Heart left ventricle (tissue), 16 donors: ENCODE results near the gene HOXA9. TPM values are rescaled to one million over a fixed set of nuclear protein-coding genes. Genes with fewer than 3 reads are reported as not detected.
A peak's percentile ranks its signal among the peaks of the same experiment; 100 is the strongest.

Experiments used
- ATAC-seq, 4 donors: fragments of 200-7000 bp; cut with Tn5 transposase; one replicate each; pipeline ENCODE4 v1.9.1; 2020 to 2022; ENCODE audit warnings: moderate library complexity in 4 of 4, mild to moderate bottlenecking in 3 of 4, moderate number of reproducible peaks in 1 of 4
- DNase-seq, 5 donors: peaks; one replicate each; pipeline ENCODE4 v3.0.0-alpha.2; 2020
- H3K27ac ChIP-seq, 12 donors: fragments of 200-600 bp; sonication (generic) in 4 of 12; one replicate each; pipeline versions ENCODE4 v1.5.0 to v1.8.0; 2016 to 2022; ENCODE audit warnings: mild to moderate bottlenecking in 2 of 12
- H3K27me3 ChIP-seq, 9 donors: fragments of 200-600 bp; sonication (generic) in 2 of 9; one replicate each; pipeline versions ENCODE4 v1.5.1 to v1.8.0; 2016 to 2022; ENCODE audit warnings: mild to moderate bottlenecking in 3 of 9
- H3K36me3 ChIP-seq, 9 donors: fragments of 200-600 bp; sonication (generic) in 2 of 9; one replicate each; pipeline versions ENCODE4 v1.5.0 to v1.8.0; 2018 to 2022; ENCODE audit warnings: mild to moderate bottlenecking in 2 of 9
- H3K4me1 ChIP-seq, 12 donors: fragments of 200-600 bp; sonication (generic) in 4 of 12; one replicate each; pipeline versions ENCODE4 v1.5.0 to v1.8.0; 2016 to 2022; ENCODE audit warnings: mild to moderate bottlenecking in 3 of 12
- H3K4me3 ChIP-seq, 12 donors: fragments of 200-600 bp; sonication (generic) in 4 of 12; one replicate each; pipeline versions ENCODE4 v1.5.0 to v1.8.0; 2017 to 2022; ENCODE audit warnings: mild to moderate bottlenecking in 9 of 12, moderate library complexity in 4 of 12
- H3K9me3 ChIP-seq, 12 donors: fragments of 200-600 bp; sonication (generic) in 4 of 12; one replicate each; pipeline versions ENCODE4 v1.5.0 to v1.8.0; 2016 to 2022; ENCODE audit warnings: mild to moderate bottlenecking in 1 of 12
- CTCF ChIP-seq, 12 donors: fragments of 200-600 bp; sonication (generic) in 4 of 12; IDR thresholded peaks; one replicate each; pipeline versions ENCODE4 v1.5.0 to v1.8.0; 2018 to 2022; ENCODE audit warnings: antibody characterized with exemption in 12 of 12, mild to moderate bottlenecking in 5 of 12
- POLR2A ChIP-seq, 2 donors: fragments of 450-650 bp; IDR thresholded peaks; one replicate each; pipeline ENCODE4 v1.6.1; 2017; ENCODE audit warnings: antibody characterized with exemption in 2 of 2, mild to moderate bottlenecking in 2 of 2, moderate library complexity in 2 of 2
- WGBS, 4 donors: extraction: QIAGEN DNeasy Blood & Tissue Kit in 2 of 4; methylation state at CpG; one replicate each; pipeline versions ENCODE4 v1.1.5 to v1.1.7; 2013 to 2018; 5-methylcytosine and 5-hydroxymethylcytosine counted together
- intact Hi-C, 10 donors: fragments of 100-400 bp; cut with DNase I; formaldehyde crosslinking; loops; one replicate each; pipeline versions ENCODE4 v1.11.1 to v1.14.2; 2022
- polyA plus RNA-seq, 2 donors: library from polyadenylated mRNA; stranded (reverse); fragments of 200-250 nt; gene quantifications; one replicate each; pipeline ENCODE4 v1.2.3, GENCODE V29; 2013
- total RNA-seq, 9 donors: library from RNA; depleted of rRNA in 2 of 9; stranded (reverse); fragments of >200 nt in 2 of 9; fragmentation: NEBNext Ultra II Directional in 3 of 9; extraction: Animal tissue kit (Norgen Biotek cat#: 25700) in 3 of 9; gene quantifications; one replicate each; pipeline versions ENCODE4 v1.1.0 to v1.2.4, GENCODE V29; 2016 to 2023
- donor health status: ischemic (EF 13 %, LVEDD 7.1; RV severe dilation, severe dysfunction).
- donor health status: healthy with polysubstance abuse.
- donor health status: DM: no; HTN: yes; CAD: no.
- donor health status: DM: no; HTN: no; CAD: no.
- donor health status: ischemic (EF 25% LVEDD 6.9; RV normal size, moderate dysfunction).
- donor health status: ischemic (EF 25% LVEDD 5.7; RV mildly dilated, moderate dysfunction).
- donor health status: healthy.
- donor health status: DM: yes; HTN: yes; CAD: no.
- donor health status: ischemic (EF 35%, LVEDD 5.7; RV mildly dilated, moderate dysfunction).
- donor health status: nonischemic (EF 11% LVEDD 7.7; RV severe dilation, severe dysfunction).
- donor health status: DM: yes; HTN: yes; CAD: no.
- donor health status: PGD.
- donor health status: ischemic (EF 29% LVEDD 5.4; RV normal size, mild dysfunction).
- donor health status: nonischemic (EF 23%, LVEDD 6.1; RV moderate dilation, normal function).

The HOXA9 gene
- total and polyA plus RNA-seq, 11 donors, result 0.29 TPM; not detected in 10

GRCh38 chr7:27160145-27160545 is 5.2 kb downstream of the HOXA9 start:
- H3K27me3 ChIP-seq, result peaks cover 79 to 100% (median 98%) of the 10 kb centered on the region in 9 donors
- intact Hi-C loops, result loop anchor here (2.0 to 10.0 kb wide), 13 partner anchors 308 to 1305 kb away; no protein-coding TSS in a partner anchor
- ATAC-seq (peak in 2 of 4 donors; percentile 11), DNase-seq (peak in 2 of 5 donors; percentile 24 to 51)
- H3K27ac ChIP-seq, result no peak overlapping the region
- H3K4me3 ChIP-seq, result peak overlapping the region; percentile 40 to 67 (median 56)
- peaks cover 1 to 61% (median 21%) of the 10 kb centered on the region in 12 donors for H3K4me1 ChIP-seq
- TF ChIP-seq CTCF (IDR thresholded peaks at IDR 0.05), result no peak
- TF ChIP-seq POLR2A (IDR thresholded peaks at IDR 0.05), result no peak
- 17 to 37% (median 28%) methylated on average over 17 to 23 of the region's 23 CpGs for WGBS, 4 donors
- H3K9me3 ChIP-seq, result no peaks in the 10 kb centered on the region
- no peaks in the 10 kb centered on the region for H3K36me3 ChIP-seq

GRCh38 chr7:27159266-27160144 is 5.8 kb downstream of the HOXA9 start:
- ATAC-seq (no peak), DNase-seq (peak in 1 of 5 donors; percentile 54)
- 36 to 63% (median 49%) methylated on average over 27 of the region's 27 CpGs for WGBS, 4 donors
- H3K9me3 ChIP-seq, result no peaks in the 10 kb centered on the region
- TF ChIP-seq POLR2A (IDR thresholded peaks at IDR 0.05), result no peak
- no peak for TF ChIP-seq CTCF (IDR thresholded peaks at IDR 0.05)
- peak overlapping the region in 1 of 12 donors; percentile 67 for H3K4me3 ChIP-seq
- H3K27ac ChIP-seq, result no peak overlapping the region
- intact Hi-C loops, result loop anchor here (2.0 to 10.0 kb wide), 14 partner anchors 307 to 1305 kb away; no protein-coding TSS in a partner anchor
- H3K4me1 ChIP-seq, result peaks cover 3 to 61% (median 22%) of the 10 kb centered on the region in 12 donors
- H3K27me3 ChIP-seq, result peaks cover 79 to 100% (median 98%) of the 10 kb centered on the region in 9 donors
- no peaks in the 10 kb centered on the region for H3K36me3 ChIP-seq

GRCh38 chr7:27158436-27159265 is 6.7 kb downstream of the HOXA9 start:
- H3K4me3 ChIP-seq, result no peak overlapping the region
- intact Hi-C loops, result loop anchor here in 5 of 10 donors (10.0 kb wide), 3 partner anchors 1074 to 1294 kb away; no protein-coding TSS in a partner anchor
- WGBS, 4 donors, result 11 to 20% (median 14%) methylated on average over 26 to 35 of the region's 35 CpGs
- H3K36me3 ChIP-seq, result no peaks in the 10 kb centered on the region
- H3K27me3 ChIP-seq, result peaks cover 79 to 100% (median 98%) of the 10 kb centered on the region in 9 donors
- H3K4me1 ChIP-seq, result peaks cover 3 to 55% (median 20%) of the 10 kb centered on the region in 12 donors
- no peaks in the 10 kb centered on the region for H3K9me3 ChIP-seq
- ATAC-seq (no peak), DNase-seq (peak in 1 of 5 donors; percentile 27)
- TF ChIP-seq POLR2A (IDR thresholded peaks at IDR 0.05) (no peak), CTCF (IDR thresholded peaks at IDR 0.05) (no peak)
- H3K27ac ChIP-seq, result no peak overlapping the region
